ENCODE data around the gene SELPLG.

Gene SELPLG

GRCh38 chr12:108644811-108645120 is 11.1 kb upstream of the SELPLG start:
- TF ChIP-seq FOXP2 (optimal IDR thresholded peaks at IDR 0.05; ENCODE audit: borderline replicate concordance, extremely low read depth, extremely low read length, insufficient read depth) = no peak
- no peak for TF ChIP-seq SIN3A (IDR thresholded peaks at IDR 0.05; ENCODE audit: borderline replicate concordance, insufficient read depth, low read length)
- TF ChIP-seq POLR2AphosphoS5 (IDR thresholded peaks at IDR 0.05; ENCODE audit: low read depth, low read length) = no peak
- no peak for TF ChIP-seq REST (IDR thresholded peaks at IDR 0.05; ENCODE audit: insufficient read depth in 1 of 2, low read depth in 2 of 2, low read length in 2 of 2)
- no peak for TF ChIP-seq TAF1 (IDR thresholded peaks at IDR 0.05; ENCODE audit: borderline replicate concordance, insufficient read depth, low read length)

- TF ChIP-seq SIN3A (IDR thresholded peaks at IDR 0.05; ENCODE audit: borderline replicate concordance, insufficient read depth, low read length) (no peak), POLR2AphosphoS5 (IDR thresholded peaks at IDR 0.05; ENCODE audit: low read depth, low read length) (no peak), REST (IDR thresholded peaks at IDR 0.05; ENCODE audit: insufficient read depth in 1 of 2, low read depth in 2 of 2, low read length in 2 of 2) (no peak), FOXP2 (optimal IDR thresholded peaks at IDR 0.05; ENCODE audit: borderline replicate concordance, extremely low read depth, extremely low read length, insufficient read depth) (no peak), TAF1 (IDR thresholded peaks at IDR 0.05; ENCODE audit: borderline replicate concordance, insufficient read depth, low read length) (no peak)
Measured at GRCh38 chr12:108643941-108644810, 10.5 kb upstream of the SELPLG start.

GRCh38 chr12:108642899-108643654 is 9.4 kb upstream of the SELPLG start:
- no peak for TF ChIP-seq REST (IDR thresholded peaks at IDR 0.05; ENCODE audit: insufficient read depth in 1 of 2, low read depth in 2 of 2, low read length in 2 of 2)
- no peak for TF ChIP-seq SIN3A (IDR thresholded peaks at IDR 0.05; ENCODE audit: borderline replicate concordance, insufficient read depth, low read length)
- no peak for TF ChIP-seq TAF1 (IDR thresholded peaks at IDR 0.05; ENCODE audit: borderline replicate concordance, insufficient read depth, low read length)
- TF ChIP-seq FOXP2 (optimal IDR thresholded peaks at IDR 0.05; ENCODE audit: borderline replicate concordance, extremely low read depth, extremely low read length, insufficient read depth) = no peak
- TF ChIP-seq POLR2AphosphoS5 (IDR thresholded peaks at IDR 0.05; ENCODE audit: low read depth, low read length) = 0 out of 2 replicates have a peak, but pooled peaks have one; percentile 21

- no peak for TF ChIP-seq REST (IDR thresholded peaks at IDR 0.05; ENCODE audit: insufficient read depth in 1 of 2, low read depth in 2 of 2, low read length in 2 of 2)
Measured at GRCh38 chr12:108642269-108642870, 8.7 kb upstream of the SELPLG start.
